Heart left ventricle (tissue), 16 donors: Measurements from ENCODE around the gene NUP54. TPM values are rescaled to one million over a fixed set of nuclear protein-coding genes. Genes with fewer than 3 reads are reported as not detected.

ENCODE experiments used
- ATAC-seq, 4 donors: fragments of 200-7000 bp; cut with Tn5 transposase; one replicate each; pipeline ENCODE4 v1.9.1; 2020 to 2022; ENCODE audit warnings: moderate library complexity in 4 of 4, mild to moderate bottlenecking in 3 of 4, moderate number of reproducible peaks in 1 of 4
- DNase-seq, 5 donors: peaks; one replicate each; pipeline ENCODE4 v3.0.0-alpha.2; 2020
- H3K27ac ChIP-seq, 12 donors: fragments of 200-600 bp; sonication (generic) in 4 of 12; one replicate each; pipeline versions ENCODE4 v1.5.0 to v1.8.0; 2016 to 2022; ENCODE audit warnings: mild to moderate bottlenecking in 2 of 12
- H3K27me3 ChIP-seq, 9 donors: fragments of 200-600 bp; sonication (generic) in 2 of 9; one replicate each; pipeline versions ENCODE4 v1.5.1 to v1.8.0; 2016 to 2022; ENCODE audit warnings: mild to moderate bottlenecking in 3 of 9
- H3K36me3 ChIP-seq, 9 donors: fragments of 200-600 bp; sonication (generic) in 2 of 9; one replicate each; pipeline versions ENCODE4 v1.5.0 to v1.8.0; 2018 to 2022; ENCODE audit warnings: mild to moderate bottlenecking in 2 of 9
- H3K4me1 ChIP-seq, 12 donors: fragments of 200-600 bp; sonication (generic) in 4 of 12; one replicate each; pipeline versions ENCODE4 v1.5.0 to v1.8.0; 2016 to 2022; ENCODE audit warnings: mild to moderate bottlenecking in 3 of 12
- H3K4me3 ChIP-seq, 12 donors: fragments of 200-600 bp; sonication (generic) in 4 of 12; one replicate each; pipeline versions ENCODE4 v1.5.0 to v1.8.0; 2017 to 2022; ENCODE audit warnings: mild to moderate bottlenecking in 9 of 12, moderate library complexity in 4 of 12
- H3K9me3 ChIP-seq, 12 donors: fragments of 200-600 bp; sonication (generic) in 4 of 12; one replicate each; pipeline versions ENCODE4 v1.5.0 to v1.8.0; 2016 to 2022; ENCODE audit warnings: mild to moderate bottlenecking in 1 of 12
- CTCF ChIP-seq, 12 donors: fragments of 200-600 bp; sonication (generic) in 4 of 12; IDR thresholded peaks; one replicate each; pipeline versions ENCODE4 v1.5.0 to v1.8.0; 2018 to 2022; ENCODE audit warnings: antibody characterized with exemption in 12 of 12, mild to moderate bottlenecking in 5 of 12
- POLR2A ChIP-seq, 2 donors: fragments of 450-650 bp; IDR thresholded peaks; one replicate each; pipeline ENCODE4 v1.6.1; 2017; ENCODE audit warnings: antibody characterized with exemption in 2 of 2, mild to moderate bottlenecking in 2 of 2, moderate library complexity in 2 of 2
- WGBS, 4 donors: extraction: QIAGEN DNeasy Blood & Tissue Kit in 2 of 4; methylation state at CpG; one replicate each; pipeline versions ENCODE4 v1.1.5 to v1.1.7; 2013 to 2018; 5-methylcytosine and 5-hydroxymethylcytosine counted together
- intact Hi-C, 10 donors: fragments of 100-400 bp; cut with DNase I; formaldehyde crosslinking; loops; one replicate each; pipeline versions ENCODE4 v1.11.1 to v1.14.2; 2022
- polyA plus RNA-seq, 2 donors: library from polyadenylated mRNA; stranded (reverse); fragments of 200-250 nt; gene quantifications; one replicate each; pipeline ENCODE4 v1.2.3, GENCODE V29; 2013
- total RNA-seq, 9 donors: library from RNA; depleted of rRNA in 2 of 9; stranded (reverse); fragments of >200 nt in 2 of 9; fragmentation: NEBNext Ultra II Directional in 3 of 9; extraction: Animal tissue kit (Norgen Biotek cat#: 25700) in 3 of 9; gene quantifications; one replicate each; pipeline versions ENCODE4 v1.1.0 to v1.2.4, GENCODE V29; 2016 to 2023
- donor health status: ischemic (EF 13 %, LVEDD 7.1; RV severe dilation, severe dysfunction).
- donor health status: healthy with polysubstance abuse.
- donor health status: DM: no; HTN: yes; CAD: no.
- donor health status: DM: no; HTN: no; CAD: no.
- donor health status: ischemic (EF 25% LVEDD 6.9; RV normal size, moderate dysfunction).
- donor health status: ischemic (EF 25% LVEDD 5.7; RV mildly dilated, moderate dysfunction).
- donor health status: healthy.
- donor health status: DM: yes; HTN: yes; CAD: no.
- donor health status: ischemic (EF 35%, LVEDD 5.7; RV mildly dilated, moderate dysfunction).
- donor health status: nonischemic (EF 11% LVEDD 7.7; RV severe dilation, severe dysfunction).
- donor health status: DM: yes; HTN: yes; CAD: no.
- donor health status: PGD.
- donor health status: ischemic (EF 29% LVEDD 5.4; RV normal size, mild dysfunction).
- donor health status: nonischemic (EF 23%, LVEDD 6.1; RV moderate dilation, normal function).

The NUP54 gene
- total and polyA plus RNA-seq, 11 donors = 10.7 to 26.7 (median 17.3) TPM

- DNase-seq (peak in 1 of 5 donors; percentile 22), ATAC-seq (peak; percentile 30 to 71 (median 64))
- Histone ChIP-seq H3K9me3 (peaks cover 0 to 4% (median 0%) of the 10 kb centered on the region in 12 donors), H3K27me3 (no peaks in the 10 kb centered on the region), H3K4me1 (peaks cover 0 to 28% (median 19%) of the 10 kb centered on the region in 12 donors), H3K27ac (peak overlapping the region in 3 of 12 donors; percentile 14 to 63 (median 35)), H3K36me3 (no peaks in the 10 kb centered on the region), H3K4me3 (no peak overlapping the region)
- intact Hi-C loops = no loop called here
- TF ChIP-seq CTCF (IDR thresholded peaks at IDR 0.05) = no peak
- WGBS, 4 donors = 24 to 32% (median 28%) methylated on average over 7 of the region's 7 CpGs
Observed at GRCh38 chr4:76090241-76090691, 57.9 kb downstream of the NUP54 start.

GRCh38 chr4:76088719-76089118 is 59.5 kb downstream of the NUP54 start:
- WGBS, 4 donors = 64 to 78% (median 75%) methylated on average over 2 of the region's 2 CpGs
- H3K4me1 ChIP-seq = peaks cover 0 to 34% (median 19%) of the 10 kb centered on the region in 12 donors
- no peaks in the 10 kb centered on the region for H3K27me3 ChIP-seq
- intact Hi-C loops = loop anchor here in 4 of 10 donors (5.0 kb wide), 2 partner anchors 91 to 96 kb away; partner anchors contain the start of gene SDAD1 (in 2 of the 4)
- no peaks in the 10 kb centered on the region for H3K36me3 ChIP-seq
- no peak overlapping the region for H3K4me3 ChIP-seq
- TF ChIP-seq CTCF (IDR thresholded peaks at IDR 0.05) (no peak), POLR2A (IDR thresholded peaks at IDR 0.05) (no peak)
- ATAC-seq (no peak), DNase-seq (no peak)
- H3K9me3 ChIP-seq = peaks cover 0 to 4% (median 0%) of the 10 kb centered on the region in 12 donors
- no peak overlapping the region for H3K27ac ChIP-seq

- H3K4me3 ChIP-seq = peak overlapping the region in 6 of 12 donors; percentile 15 to 40 (median 30)
- H3K4me1 ChIP-seq = peaks cover 0 to 38% (median 19%) of the 10 kb centered on the region in 12 donors
- no peaks in the 10 kb centered on the region for H3K36me3 ChIP-seq
- ATAC-seq = peak; percentile 54 to 88 (median 88)
- peak overlapping the region in 2 of 12 donors; percentile 19 to 44 for H3K27ac ChIP-seq
- H3K27me3 ChIP-seq = no peaks in the 10 kb centered on the region
- no peaks in the 10 kb centered on the region for H3K9me3 ChIP-seq
- intact Hi-C loops = loop anchor here in 4 of 10 donors (5.0 kb wide), 2 partner anchors 90 to 95 kb away; partner anchors contain the start of gene SDAD1 (in 2 of the 4)
- TF ChIP-seq CTCF (IDR thresholded peaks at IDR 0.05) = peak; percentile 13 to 69 (median 56)
- TF ChIP-seq POLR2A (IDR thresholded peaks at IDR 0.05) = no peak
- 13 to 20% (median 16%) methylated on average over 11 to 13 of the region's 13 CpGs for WGBS, 4 donors
- peak in 4 of 5 donors; percentile 33 to 53 (median 40) for DNase-seq
Observed at GRCh38 chr4:76087007-76087769, 61.0 kb downstream of the NUP54 start.

- peak overlapping the region in 7 of 12 donors; percentile 13 to 51 (median 26) for H3K27ac ChIP-seq
- WGBS, 4 donors = 47 to 64% (median 50%) methylated on average over 1 of the region's 1 CpG
- H3K4me1 ChIP-seq = peaks cover 0 to 28% (median 7%) of the 10 kb centered on the region in 12 donors
- no peak for TF ChIP-seq POLR2A (IDR thresholded peaks at IDR 0.05)
- no peak for TF ChIP-seq CTCF (IDR thresholded peaks at IDR 0.05)
- DNase-seq (no peak), ATAC-seq (peak in 3 of 4 donors; percentile 51 to 63 (median 62))
- H3K36me3 ChIP-seq = no peaks in the 10 kb centered on the region
- no peaks in the 10 kb centered on the region for H3K9me3 ChIP-seq
- no peaks in the 10 kb centered on the region for H3K27me3 ChIP-seq
- intact Hi-C loops = no loop called here
- H3K4me3 ChIP-seq = no peak overlapping the region
Observed at GRCh38 chr4:76084542-76084941, 63.7 kb downstream of the NUP54 start.
